AG04449 (cell line): Measurements from ENCODE around the gene PTPRT.

Source experiments
- CTCF ChIA-PET: fragments of 350-600 bp; formaldehyde crosslinking; extraction: SDS; loops from one replicate; lab custom pipeline; 2021; ENCODE audit warnings: antibody characterized with exemption; lab: Yijun Ruan, JAX
- POLR2A ChIA-PET: fragments of 400-600, 350-600 bp; formaldehyde crosslinking; extraction: SDS; loops from one replicate; lab custom pipeline; 2020; ENCODE audit warnings: antibody characterized with exemption, inconsistent platforms; lab: Yijun Ruan, JAX
- DNase-seq: peaks from one replicate; pipeline ENCODE4 v3.0.0-alpha.2; 2010; ENCODE audit warnings: low read depth, low spot score
- H3K4me3 ChIP-seq: 2 replicates; pipeline ENCODE4 v1.5.1; 2011; ENCODE audit warnings: low read depth, mild to moderate bottlenecking, control low read depth, low read length
- CTCF ChIP-seq: IDR thresholded peaks from one replicate; pipeline ENCODE4 v1.5.1; 2011; ENCODE audit warnings: mild to moderate bottlenecking, moderate library complexity, low read length, control low read depth, inconsistent platforms; ENCODE audit not compliant: insufficient read depth; ENCODE audit errors: missing control alignments

Gene PTPRT

GRCh38 chr20:43229696-43230095 is 40.0 kb upstream of the PTPRT start:
- DNase-seq, result no peak
- TF ChIP-seq CTCF, result no peak
- H3K4me3 ChIP-seq, result no peak overlapping the region
- CTCF ChIA-PET, result no interaction called here
- POLR2A ChIA-PET, result no interaction called here

GRCh38 chr20:43220612-43221011 is 30.9 kb upstream of the PTPRT start:
- no peak for TF ChIP-seq CTCF
- DNase-seq, result no peak
- no peak overlapping the region for H3K4me3 ChIP-seq
- ChIA-PET POLR2A (no interaction called here), CTCF (no interaction called here)

GRCh38 chr20:43210901-43211300 is 21.2 kb upstream of the PTPRT start:
- no peak overlapping the region for H3K4me3 ChIP-seq
- DNase-seq, result no peak
- POLR2A ChIA-PET, result no interaction called here
- TF ChIP-seq CTCF, result no peak
- CTCF ChIA-PET, result no interaction called here

GRCh38 chr20:43209831-43210230 is 20.1 kb upstream of the PTPRT start:
- no peak for DNase-seq
- no peak overlapping the region for H3K4me3 ChIP-seq
- TF ChIP-seq CTCF, result no peak
- ChIA-PET CTCF (no interaction called here), POLR2A (no interaction called here)

GRCh38 chr20:43205699-43206098 is 16.0 kb upstream of the PTPRT start:
- DNase-seq, result no peak
- no peak overlapping the region for H3K4me3 ChIP-seq
- no peak for TF ChIP-seq CTCF
- CTCF ChIA-PET, result no interaction called here
- POLR2A ChIA-PET, result no interaction called here

- H3K4me3 ChIP-seq, result no peak overlapping the region
- no peak for DNase-seq
- no peak for TF ChIP-seq CTCF
- POLR2A ChIA-PET, result no interaction called here
- CTCF ChIA-PET, result interaction anchor here (1.5 kb wide), 1 partner anchor 207 kb away, joined by 3 read pairs; no protein-coding TSS in a partner anchor
Observed at GRCh38 chr20:43202100-43202499, 12.4 kb upstream of the PTPRT start.
